Pancreas (tissue), 10 donors: ENCODE data around the gene SETD6. TPM values are rescaled to one million over a fixed set of nuclear protein-coding genes. Genes with fewer than 3 reads are reported as not detected.

ENCODE experiments used
- ATAC-seq, 4 donors: fragments of 200-7000 bp; cut with Tn5 transposase; one replicate each; pipeline versions ENCODE4 v1.8.0 to v1.9.1; 2020; ENCODE audit warnings: mild to moderate bottlenecking in 4 of 4, moderate library complexity in 4 of 4
- DNase-seq, 6 donors: peaks; one replicate each; pipeline ENCODE4 v3.0.0-alpha.2; 2020
- FAIRE-seq: peaks from 2 replicates; lab custom pipeline; 2012; peaks lifted over from hg19 to GRCh38; lab: Jason Lieb, UNC
- H3K27ac ChIP-seq, 4 donors: fragments of 200-600 bp; sonication (generic); 1 replicate in 3 of 4; 2 replicates in 1 of 4; pipeline versions ENCODE4 v1.5.0 to v1.8.0; 2020
- H3K27me3 ChIP-seq, 4 donors: fragments of 200-600 bp; one replicate each; pipeline ENCODE4 v1.8.0; 2021
- H3K36me3 ChIP-seq, 3 donors: fragments of 200-600 bp; sonication (generic) in 1 of 3; one replicate each; pipeline versions ENCODE4 v1.5.0 to v1.8.0; 2020 to 2021
- H3K4me1 ChIP-seq, 3 donors: fragments of 200-600 bp; one replicate each; pipeline ENCODE4 v1.8.0; 2021
- H3K4me3 ChIP-seq, 4 donors: fragments of 200-600 bp; sonication (generic) in 2 of 4; one replicate each; pipeline versions ENCODE4 v1.5.0 to v1.8.0; 2020 to 2021
- H3K9me3 ChIP-seq, 4 donors: fragments of 200-600 bp; one replicate each; pipeline ENCODE4 v1.8.0; 2021
- WGBS, 2 donors: extraction: QIAGEN DNeasy Blood & Tissue Kit; methylation state at CpG; one replicate each; pipeline ENCODE4 v1.1.7; 2013; 5-methylcytosine and 5-hydroxymethylcytosine counted together
- intact Hi-C, 3 donors: fragments of 100-400 bp; cut with DNase I; formaldehyde crosslinking; loops; one replicate each; pipeline versions ENCODE4 v1.11.1 to v1.14.2; 2022
- polyA plus RNA-seq, 2 donors: library from polyadenylated mRNA; stranded (reverse); fragments of 200-250 nt; gene quantifications; one replicate each; pipeline ENCODE4 v1.2.3, GENCODE V29; 2013
- total RNA-seq, 6 donors: library from RNA; stranded (reverse); fragmentation: NEBNext Ultra II Directional in 4 of 6; extraction: Animal tissue kit (Norgen Biotek cat#: 25700) in 4 of 6; gene quantifications; one replicate each; pipeline versions ENCODE4 v1.2.1 to v1.2.4, GENCODE V29; 2021 to 2023
- TF ChIP-seq, protein P1 (sequence below), 4 donors: fragments of 200-600 bp; sonication (generic) in 3 of 4; IDR thresholded peaks; one replicate each; pipeline versions ENCODE4 v1.5.0 to v1.8.0; 2021; ENCODE audit warnings: antibody characterized with exemption in 4 of 4
- donor health status: healthy with polysubstance abuse.
- donor health status: DM: no; HTN: no; CAD: no; lungs with moderate emphysema.
- donor health status: DM: no; HTN: no; CAD: no.
- donor health status: control.
- donor health status: control.
- donor health status: Bipolar disorder and iron deficiency.
- donor health status: DM: yes; HTN: yes; CAD: no.
- donor health status: DM: no; HTN: no; CAD: no.
- donor health status: DM: no; HTN: no; CAD: no.
- donor health status: DM: yes; HTN: yes; CAD: no.

Gene SETD6
- total and polyA plus RNA-seq, 8 donors = 13.8 to 38.2 (median 21.1) TPM

DNA sequence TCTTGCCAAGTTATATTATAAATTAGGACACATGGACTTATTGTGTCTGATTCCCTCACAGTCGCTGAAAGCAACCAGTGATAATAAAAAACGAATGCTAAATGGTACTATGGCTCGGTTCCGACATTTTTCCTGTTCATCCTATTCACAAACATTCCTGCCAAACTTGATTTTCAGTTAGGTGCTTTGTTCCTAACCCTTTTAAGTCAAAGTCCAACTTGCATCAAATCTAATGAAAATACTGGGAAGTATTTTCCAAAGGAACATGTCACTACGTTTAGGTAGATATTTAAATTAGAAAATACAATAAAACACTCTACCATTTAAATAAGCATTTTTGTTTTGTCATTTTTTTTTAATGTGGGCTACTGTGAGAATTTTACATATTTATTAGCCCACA lies 21.0 kb downstream of the SETD6 start:
- FAIRE-seq = no peak
- no peak overlapping the region for H3K4me3 ChIP-seq
- H3K9me3 ChIP-seq = no peaks in the 10 kb centered on the region
- no peaks in the 10 kb centered on the region for H3K27me3 ChIP-seq
- no peak for DNase-seq
- H3K36me3 ChIP-seq = peaks cover 5 to 89% (median 59%) of the 10 kb centered on the region in 3 donors
- no peak overlapping the region for H3K27ac ChIP-seq
- 39 to 50% methylated on average over 5 of the region's 5 CpGs for WGBS, 2 donors
- H3K4me1 ChIP-seq = peaks cover 0 to 12% (median 9%) of the 10 kb centered on the region in 3 donors
- TF ChIP-seq, protein P1, sequence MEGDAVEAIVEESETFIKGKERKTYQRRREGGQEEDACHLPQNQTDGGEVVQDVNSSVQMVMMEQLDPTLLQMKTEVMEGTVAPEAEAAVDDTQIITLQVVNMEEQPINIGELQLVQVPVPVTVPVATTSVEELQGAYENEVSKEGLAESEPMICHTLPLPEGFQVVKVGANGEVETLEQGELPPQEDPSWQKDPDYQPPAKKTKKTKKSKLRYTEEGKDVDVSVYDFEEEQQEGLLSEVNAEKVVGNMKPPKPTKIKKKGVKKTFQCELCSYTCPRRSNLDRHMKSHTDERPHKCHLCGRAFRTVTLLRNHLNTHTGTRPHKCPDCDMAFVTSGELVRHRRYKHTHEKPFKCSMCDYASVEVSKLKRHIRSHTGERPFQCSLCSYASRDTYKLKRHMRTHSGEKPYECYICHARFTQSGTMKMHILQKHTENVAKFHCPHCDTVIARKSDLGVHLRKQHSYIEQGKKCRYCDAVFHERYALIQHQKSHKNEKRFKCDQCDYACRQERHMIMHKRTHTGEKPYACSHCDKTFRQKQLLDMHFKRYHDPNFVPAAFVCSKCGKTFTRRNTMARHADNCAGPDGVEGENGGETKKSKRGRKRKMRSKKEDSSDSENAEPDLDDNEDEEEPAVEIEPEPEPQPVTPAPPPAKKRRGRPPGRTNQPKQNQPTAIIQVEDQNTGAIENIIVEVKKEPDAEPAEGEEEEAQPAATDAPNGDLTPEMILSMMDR (IDR thresholded peaks at IDR 0.05) = no peak
- intact Hi-C loops = loop anchor here in 1 of 3 donors (10.0 kb wide), 1 partner anchor 49 kb away; no protein-coding TSS in a partner anchor
- no peak for ATAC-seq

DNA sequence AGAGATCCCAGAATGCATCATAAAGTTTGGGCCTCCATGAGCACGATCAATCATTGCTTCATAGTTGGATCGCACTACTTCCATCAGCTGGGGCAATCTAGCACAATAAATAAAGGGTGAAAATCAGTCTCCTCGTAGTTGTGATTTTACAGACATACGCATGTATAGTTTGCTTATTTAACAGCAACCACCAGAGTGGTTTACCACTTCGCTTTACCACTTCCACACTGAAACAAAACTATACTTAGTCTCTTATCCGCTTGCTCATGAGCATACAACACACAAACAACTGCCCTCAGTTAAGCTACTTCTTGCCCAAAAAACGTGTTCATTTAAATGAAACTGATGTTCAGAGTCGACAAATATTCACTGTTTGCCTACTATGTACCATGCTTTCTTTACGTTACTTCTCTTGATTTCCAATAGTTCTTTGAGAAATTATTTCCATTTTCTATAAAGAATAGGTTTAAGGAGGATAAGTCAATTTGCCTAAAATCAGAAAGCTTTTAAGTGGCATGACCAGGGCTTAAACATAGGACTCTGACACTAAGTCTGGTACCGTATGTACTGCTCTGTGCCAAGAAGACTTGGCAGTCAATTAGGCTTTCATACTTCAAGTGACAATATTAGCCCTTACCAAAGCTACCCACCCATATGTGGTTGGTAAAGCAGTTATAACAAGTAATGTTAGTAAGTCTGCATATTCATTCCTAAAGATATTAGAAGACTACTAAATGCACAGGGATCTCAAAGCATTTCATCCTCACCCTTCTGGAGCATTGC lies 22.0 kb downstream of the SETD6 start:
- TF ChIP-seq, protein P1 (IDR thresholded peaks at IDR 0.05) = no peak
- Histone ChIP-seq H3K36me3 (peaks cover 4 to 88% (median 52%) of the 10 kb centered on the region in 3 donors), H3K4me1 (peaks cover 0 to 12% (median 9%) of the 10 kb centered on the region in 3 donors), H3K4me3 (no peak overlapping the region), H3K27ac (no peak overlapping the region), H3K9me3 (no peaks in the 10 kb centered on the region), H3K27me3 (no peaks in the 10 kb centered on the region)
- intact Hi-C loops = loop anchor here in 1 of 3 donors (10.0 kb wide), 1 partner anchor 47 kb away; no protein-coding TSS in a partner anchor
- FAIRE-seq (no peak), DNase-seq (no peak), ATAC-seq (no peak)
- WGBS, 2 donors = 84 to 86% methylated on average over 10 of the region's 10 CpGs

DNA sequence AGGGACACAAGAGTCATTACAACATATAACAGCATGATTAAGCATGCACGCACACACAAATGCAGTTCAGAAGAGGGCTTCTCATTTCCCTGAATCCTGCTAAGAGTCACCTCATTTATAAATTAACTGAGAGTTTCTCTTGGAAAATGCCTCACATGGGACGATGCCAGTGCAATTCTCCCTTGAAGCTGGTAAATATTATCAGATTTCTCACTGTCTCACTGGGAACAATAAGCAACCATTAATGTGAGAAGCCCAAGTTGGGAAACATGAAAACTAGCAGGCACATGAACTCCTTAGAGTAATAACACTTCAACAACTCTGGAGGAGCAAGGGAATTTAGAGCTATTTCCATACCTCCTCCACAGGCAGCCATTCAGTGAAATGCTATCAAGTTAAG lies 26.4 kb downstream of the SETD6 start:
- DNase-seq (no peak), FAIRE-seq (no peak), ATAC-seq (no peak)
- no peak overlapping the region for H3K4me3 ChIP-seq
- H3K27ac ChIP-seq = no peak overlapping the region
- H3K9me3 ChIP-seq = no peaks in the 10 kb centered on the region
- 81 to 89% methylated on average over 2 of the region's 2 CpGs for WGBS, 2 donors
- no peaks in the 10 kb centered on the region for H3K4me1 ChIP-seq
- intact Hi-C loops = no loop called here
- H3K36me3 ChIP-seq = peaks cover 0 to 92% (median 60%) of the 10 kb centered on the region in 3 donors
- no peaks in the 10 kb centered on the region for H3K27me3 ChIP-seq
- TF ChIP-seq, protein P1 (IDR thresholded peaks at IDR 0.05) = no peak

- no peak for FAIRE-seq
- Histone ChIP-seq H3K4me1 (no peaks in the 10 kb centered on the region), H3K27ac (no peak overlapping the region), H3K9me3 (no peaks in the 10 kb centered on the region), H3K4me3 (no peak overlapping the region), H3K36me3 (peaks cover 0 to 91% (median 54%) of the 10 kb centered on the region in 3 donors), H3K27me3 (no peaks in the 10 kb centered on the region)
- ATAC-seq = no peak
- no peak for DNase-seq
- 51% methylated on average over 1 of the region's 1 CpG for WGBS, 2 donors
- TF ChIP-seq, protein P1 (IDR thresholded peaks at IDR 0.05) = no peak
- intact Hi-C loops = no loop called here
Measured at GRCh38 chr16:58542291-58542690, 27.0 kb downstream of the SETD6 start.

DNA sequence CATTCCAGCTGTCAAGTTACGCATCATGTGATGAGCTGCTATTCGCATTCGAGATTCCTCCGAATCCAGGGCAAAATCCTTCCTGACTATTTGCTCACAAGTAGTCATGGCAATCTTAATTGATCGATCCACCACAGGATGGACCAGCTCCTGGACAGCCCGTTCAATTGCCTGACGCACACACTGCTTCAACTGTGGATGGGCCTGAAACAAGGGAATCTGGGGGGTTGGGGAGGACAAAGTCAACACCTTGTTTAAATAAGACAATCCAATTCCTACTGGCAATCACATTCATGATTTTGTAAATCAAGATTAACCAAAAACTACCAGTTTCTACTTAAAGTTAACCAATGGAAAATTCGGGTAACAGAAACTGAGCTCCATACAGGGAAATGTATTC lies 28.4 kb downstream of the SETD6 start:
- Histone ChIP-seq H3K27ac (no peak overlapping the region), H3K4me3 (no peak overlapping the region), H3K9me3 (no peaks in the 10 kb centered on the region), H3K4me1 (no peaks in the 10 kb centered on the region), H3K27me3 (no peaks in the 10 kb centered on the region), H3K36me3 (peaks cover 0 to 89% (median 43%) of the 10 kb centered on the region in 3 donors)
- FAIRE-seq (no peak), ATAC-seq (no peak), DNase-seq (no peak)
- TF ChIP-seq, protein P1 (IDR thresholded peaks at IDR 0.05) = no peak
- intact Hi-C loops = no loop called here
- 80 to 83% methylated on average over 8 of the region's 8 CpGs for whole genome bisulfite sequencing, 2 donors
